Ureter (tissue), 1 donor: ENCODE data around the gene STS. TPM values are rescaled to one million over a fixed set of nuclear protein-coding genes. Genes with fewer than 3 reads are reported as not detected.
A peak's percentile ranks its signal among the peaks of the same experiment; 100 is the strongest.
"Not testable (repeated sequence)": the region's sequence is repeated elsewhere in the genome, so short reads cannot be mapped to it uniquely, and the experiment has no call there.

Experiments
- DNase-seq: peaks from one replicate; pipeline ENCODE4 v3.0.0-alpha.2; 2020; ENCODE audit warnings: low spot score
- total RNA-seq: library from RNA; stranded (reverse); gene quantifications from one replicate; pipeline ENCODE4 v1.2.4, GENCODE V29; 2023
- donor health status: DM: yes; HTN: yes; CAD: no.

Gene STS
- total RNA-seq, 1 donor from 2014 or later, result 26.4 TPM

DNA sequence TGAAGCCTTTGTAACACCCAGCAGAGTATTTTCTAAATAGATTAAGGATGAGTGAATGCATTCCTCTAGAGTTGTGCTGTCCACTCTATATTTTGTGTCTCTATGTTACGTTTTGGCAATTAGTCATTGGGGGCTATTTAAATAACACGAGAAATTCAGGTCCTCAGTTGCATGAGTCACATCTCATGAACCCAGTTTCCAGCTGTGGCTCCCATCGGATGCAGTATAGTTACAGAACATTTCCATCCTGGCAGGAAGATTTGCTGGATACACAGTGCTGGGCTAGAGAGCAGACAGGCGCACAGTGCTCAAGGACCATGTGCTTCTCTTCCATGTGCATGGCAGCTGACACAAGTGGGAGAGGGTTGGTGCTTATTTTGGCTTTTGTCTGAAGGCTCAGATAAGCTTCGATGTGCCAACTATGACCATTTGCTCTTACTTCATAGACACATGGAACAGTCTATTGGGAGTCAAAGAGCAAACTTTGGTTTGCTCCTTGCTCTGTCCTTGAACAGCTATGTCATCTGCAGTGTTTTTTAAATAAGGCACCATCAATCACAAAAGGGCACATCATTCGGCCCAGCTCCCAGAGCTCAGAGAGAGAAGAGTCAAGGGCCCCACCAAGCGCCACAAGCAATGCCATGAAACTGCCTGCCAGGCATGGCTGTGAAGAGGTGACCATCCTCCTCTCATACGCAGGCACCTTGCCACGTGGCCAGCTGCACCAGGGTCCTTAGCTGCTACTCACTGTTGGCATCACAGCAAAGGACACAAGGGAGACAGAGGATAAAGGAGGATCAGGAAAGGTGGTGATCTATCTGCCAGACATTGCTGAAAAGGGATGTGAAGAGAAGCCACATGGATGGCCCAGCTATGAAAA lies 8.1 kb upstream of the STS start:
- no peak for DNase-seq

DNA sequence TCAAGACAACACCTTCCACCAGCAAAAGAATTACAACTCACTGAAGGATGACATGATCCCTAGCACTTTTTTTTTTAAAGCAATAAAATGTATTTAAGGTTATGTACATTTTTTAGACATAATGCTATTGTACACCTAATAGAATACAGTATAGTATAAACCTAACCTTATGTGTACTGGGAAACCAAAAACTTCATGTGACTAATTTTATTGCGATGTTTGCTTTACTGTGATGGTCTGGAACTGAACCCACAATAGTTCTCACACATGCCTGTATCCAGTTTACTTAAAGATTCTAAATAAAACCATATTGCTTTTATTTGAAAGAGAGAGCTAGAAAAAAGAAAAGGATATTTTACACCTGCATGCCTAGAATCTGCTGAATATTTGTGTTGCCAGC lies 4.4 kb upstream of the STS start:
- no peak for DNase-seq

- no peak for DNase-seq
Observed at GRCh38 chrX:7143941-7144525, 3.5 kb upstream of the STS start.

GRCh38 chrX:7145454-7145853 lies 2.1 kb upstream of the STS start:
- no peak for DNase-seq

DNA sequence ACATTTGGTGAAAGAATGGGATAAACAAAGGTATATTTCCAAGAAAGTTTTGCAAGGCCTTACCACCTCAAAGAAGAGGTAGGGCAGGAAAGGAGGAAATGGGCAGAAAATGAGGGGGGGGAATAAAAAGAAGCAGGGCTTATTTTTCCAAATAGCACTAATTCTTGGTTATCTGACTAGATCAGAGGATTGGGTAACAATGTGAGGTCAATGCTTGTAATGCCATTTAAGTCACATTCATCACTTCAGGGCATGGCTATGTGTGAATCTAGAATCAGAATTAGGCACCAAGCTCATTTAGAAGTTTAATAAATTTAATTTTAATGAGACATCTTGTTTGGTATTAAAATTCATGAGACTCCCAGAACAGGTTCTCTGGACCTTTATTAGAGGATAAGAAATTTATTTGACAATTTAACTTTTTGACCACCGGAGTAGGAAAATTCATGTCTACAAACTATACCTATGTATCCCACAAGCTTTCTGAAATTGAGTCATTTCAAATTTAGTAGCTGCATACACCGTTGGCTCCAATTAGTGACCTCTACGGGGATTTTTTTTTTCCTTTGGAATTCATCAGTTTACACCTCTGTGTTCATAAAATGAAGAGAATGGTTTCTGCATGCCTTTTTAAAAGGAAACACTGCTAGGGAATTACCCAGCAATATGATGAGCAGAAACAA lies 1.4 kb upstream of the STS start:
- no peak for DNase-seq

- DNase-seq, result peak; percentile 46
Observed at GRCh38 chrX:7146703-7147412, 654 bp upstream of the STS start.

DNA sequence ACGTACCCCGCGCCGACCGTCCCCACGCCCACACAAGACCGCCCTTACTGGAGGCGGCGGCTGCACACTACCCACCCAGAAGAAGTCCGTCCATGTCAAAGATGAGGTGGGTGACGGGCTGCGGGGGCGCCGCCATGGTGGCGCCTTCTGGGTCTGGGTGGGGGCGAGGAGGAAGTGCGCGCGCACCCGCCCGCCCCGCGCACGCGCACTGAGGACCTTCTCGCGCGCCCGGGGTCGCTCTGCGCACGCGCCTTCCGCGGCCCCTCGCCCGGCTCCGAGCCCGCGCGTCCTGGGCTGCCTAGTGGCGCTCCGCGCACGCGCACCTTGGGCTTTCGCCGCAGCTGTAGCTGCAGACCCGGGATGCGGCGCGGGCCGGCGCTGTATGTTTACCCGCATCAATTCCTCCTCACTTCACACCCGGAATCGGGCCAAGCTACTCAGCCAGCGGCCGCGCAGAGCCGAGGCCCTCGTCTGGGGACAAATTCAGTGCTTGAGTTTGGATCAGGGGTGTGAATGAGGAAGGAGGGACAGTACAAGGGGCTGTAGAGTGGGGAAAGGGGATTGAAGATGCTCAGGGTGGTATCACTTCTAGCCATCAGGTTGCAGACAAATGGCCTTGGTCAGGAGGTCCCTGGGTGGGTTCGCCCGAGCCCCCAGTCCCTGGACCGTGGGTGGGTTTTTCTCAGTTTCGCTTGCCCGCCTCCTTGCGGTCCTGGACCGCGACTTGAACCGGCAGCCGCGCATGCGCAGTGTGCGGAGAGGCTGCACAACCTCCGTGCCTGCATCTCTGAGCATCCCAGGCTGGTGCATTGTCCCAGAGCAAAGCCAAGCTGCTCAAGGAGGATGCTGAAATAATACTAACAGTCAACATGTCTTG lies 704 bp downstream of the STS start, which contains the start of gene PUDP:
TSS of gene PUDP (minus strand) at position 176 of the 877 bp plus-strand sequence. CDS start at position 136, 40 bp downstream.
- peak; percentile 89 for DNase-seq

DNA sequence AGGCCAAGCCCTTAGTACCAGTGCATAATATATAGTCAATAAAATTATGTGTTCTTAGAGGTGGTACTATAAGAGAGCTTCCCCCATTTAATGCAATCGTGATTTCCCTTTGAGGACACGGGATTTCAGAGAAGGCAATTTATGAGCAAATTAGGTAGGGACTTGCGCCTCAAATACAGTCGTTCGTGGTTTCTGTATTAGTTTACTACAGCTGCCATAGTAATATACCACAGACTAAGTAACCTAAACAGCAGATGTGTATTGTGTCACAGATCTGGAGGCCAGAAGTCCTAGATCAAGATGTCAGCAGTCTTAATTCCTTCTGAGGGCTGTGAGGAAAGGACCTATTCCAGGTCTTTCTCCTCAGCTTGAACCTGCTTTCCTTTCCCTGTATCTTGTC lies 1.9 kb downstream of the STS start:
- no peak for DNase-seq

DNA sequence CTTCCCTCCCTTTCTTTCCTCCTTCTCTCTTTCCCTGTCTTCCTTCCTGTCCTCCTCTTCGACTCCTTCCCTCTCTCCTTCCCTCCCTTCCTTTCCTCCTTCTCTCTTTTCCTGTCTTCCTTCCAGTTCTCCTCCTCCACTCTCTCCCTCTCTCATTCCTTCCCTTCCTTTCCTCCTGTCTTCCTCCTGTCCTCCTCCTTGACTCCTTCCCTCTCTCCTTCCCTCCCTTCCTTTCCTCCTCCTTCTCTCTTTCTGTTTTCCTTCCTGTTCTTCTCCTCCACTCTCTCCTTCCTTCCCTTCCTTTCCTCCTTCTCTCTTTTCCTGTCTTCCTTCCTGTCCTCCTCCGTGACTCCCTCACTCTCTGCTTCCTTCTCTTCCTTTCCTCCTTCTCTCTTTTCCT lies 5.7 kb downstream of the STS start:
- DNase-seq, result no peak

- DNase-seq, result no peak
Observed at GRCh38 chrX:7154041-7154597, 6.6 kb downstream of the STS start.

GRCh38 chrX:7155163-7155562 lies 7.7 kb downstream of the STS start:
- no peak for DNase-seq

DNA sequence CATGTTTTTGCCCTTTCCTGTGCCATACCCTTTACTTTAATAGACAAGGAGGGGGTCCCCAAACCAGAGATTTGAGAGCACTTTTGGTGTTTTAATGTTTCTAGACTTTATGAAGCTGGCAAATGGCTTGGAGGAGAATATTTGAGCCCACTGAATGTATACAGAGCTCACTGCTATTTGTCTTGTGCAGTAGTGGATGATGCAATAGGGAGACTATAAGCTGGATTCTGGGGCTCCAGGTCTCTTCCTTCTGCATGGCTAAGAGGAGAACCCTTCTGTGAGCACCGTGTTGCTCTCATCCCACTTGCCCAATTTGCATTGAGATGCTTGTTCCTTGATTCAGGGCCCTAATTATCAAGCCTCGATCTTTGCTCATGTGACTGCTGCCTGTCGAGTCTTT lies 9.4 kb downstream of the STS start:
- no peak for DNase-seq

GRCh38 chrX:7158468-7158990 lies 11.0 kb downstream of the STS start:
- DNase-seq, result no peak

GRCh38 chrX:7159149-7159861 lies 11.8 kb downstream of the STS start:
- no peak for DNase-seq

- no peak for DNase-seq
Observed at GRCh38 chrX:7163146-7163677, 15.7 kb downstream of the STS start.

- no peak for DNase-seq
Observed at GRCh38 chrX:7164174-7164573, 16.7 kb downstream of the STS start.

- DNase-seq, result no peak
Observed at GRCh38 chrX:7168371-7168770, 20.9 kb downstream of the STS start.

GRCh38 chrX:7169627-7170026 lies 22.1 kb downstream of the STS start:
- DNase-seq, result no peak

- DNase-seq, result no peak
Observed at GRCh38 chrX:7170898-7171297, 23.4 kb downstream of the STS start.

DNA sequence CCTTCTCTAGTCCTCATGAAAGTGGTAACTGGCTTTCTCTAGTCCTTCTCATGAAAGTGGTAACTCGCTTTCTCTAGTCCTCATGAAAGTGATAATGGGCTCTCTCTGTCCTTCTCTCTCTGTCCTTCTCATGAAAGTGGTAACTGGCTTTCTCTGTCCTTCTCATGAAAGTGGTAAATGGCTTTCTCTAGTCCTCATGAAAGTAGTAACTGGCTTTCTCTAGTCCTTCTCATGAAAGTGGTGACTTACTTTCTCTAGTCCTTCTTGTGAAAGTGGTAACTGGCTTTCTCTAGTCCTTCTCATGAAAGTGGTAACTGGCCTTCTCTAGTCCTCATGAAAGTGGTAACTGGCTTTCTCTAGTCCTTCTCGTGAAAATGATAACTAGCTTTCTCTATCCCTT lies 31.3 kb downstream of the STS start:
- DNase-seq, result not testable (repeated sequence)
